ENCODE results near the gene UBE2E1.

- TF ChIP-seq, protein P1, sequence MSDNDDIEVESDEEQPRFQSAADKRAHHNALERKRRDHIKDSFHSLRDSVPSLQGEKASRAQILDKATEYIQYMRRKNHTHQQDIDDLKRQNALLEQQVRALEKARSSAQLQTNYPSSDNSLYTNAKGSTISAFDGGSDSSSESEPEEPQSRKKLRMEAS (IDR thresholded peaks at IDR 0.05): no peak
- TF ChIP-seq YY1 (IDR thresholded peaks at IDR 0.05; ENCODE audit: low read depth): no peak
- no peak for TF ChIP-seq ZBTB7A (IDR thresholded peaks at IDR 0.05; ENCODE audit: low read depth)
- no peak for TF ChIP-seq REST (IDR thresholded peaks at IDR 0.05; ENCODE audit: low read depth)
- no peak for TF ChIP-seq NFIC (IDR thresholded peaks at IDR 0.05)
- TF ChIP-seq FOXM1 (IDR thresholded peaks at IDR 0.05; ENCODE audit: borderline replicate concordance, low read depth): no peak
- no peak for TF ChIP-seq TAF1 (IDR thresholded peaks at IDR 0.05; ENCODE audit: low read depth)
- no peak for TF ChIP-seq EP300 (IDR thresholded peaks at IDR 0.05; ENCODE audit: borderline replicate concordance)
- no peak for TF ChIP-seq CREB1 (IDR thresholded peaks at IDR 0.05; ENCODE audit: low read depth)
- TF ChIP-seq CEBPB (IDR thresholded peaks at IDR 0.05): no peak
- no peak for TF ChIP-seq TEAD4 (IDR thresholded peaks at IDR 0.05)
- TF ChIP-seq RAD21 (IDR thresholded peaks at IDR 0.05; ENCODE audit: low read depth): no peak
- TF ChIP-seq TCF12 (IDR thresholded peaks at IDR 0.05; ENCODE audit: low read depth): no peak
These were observed 31.5 kb downstream of the UBE2E1 start for GRCh38 chr3:23837286-23837685.

Measured in Ishikawa (cell line).